Measurements from ENCODE around the gene VEGFA. TPM values are rescaled to one million over a fixed set of nuclear protein-coding genes. Genes with fewer than 3 reads are reported as not detected.
A peak's percentile ranks its signal among the peaks of the same experiment; 100 is the strongest.

The VEGFA gene
- total RNA-seq, 4 donors from 2014 or later: 36.2 to 91.3 (median 70.4) TPM

DNA sequence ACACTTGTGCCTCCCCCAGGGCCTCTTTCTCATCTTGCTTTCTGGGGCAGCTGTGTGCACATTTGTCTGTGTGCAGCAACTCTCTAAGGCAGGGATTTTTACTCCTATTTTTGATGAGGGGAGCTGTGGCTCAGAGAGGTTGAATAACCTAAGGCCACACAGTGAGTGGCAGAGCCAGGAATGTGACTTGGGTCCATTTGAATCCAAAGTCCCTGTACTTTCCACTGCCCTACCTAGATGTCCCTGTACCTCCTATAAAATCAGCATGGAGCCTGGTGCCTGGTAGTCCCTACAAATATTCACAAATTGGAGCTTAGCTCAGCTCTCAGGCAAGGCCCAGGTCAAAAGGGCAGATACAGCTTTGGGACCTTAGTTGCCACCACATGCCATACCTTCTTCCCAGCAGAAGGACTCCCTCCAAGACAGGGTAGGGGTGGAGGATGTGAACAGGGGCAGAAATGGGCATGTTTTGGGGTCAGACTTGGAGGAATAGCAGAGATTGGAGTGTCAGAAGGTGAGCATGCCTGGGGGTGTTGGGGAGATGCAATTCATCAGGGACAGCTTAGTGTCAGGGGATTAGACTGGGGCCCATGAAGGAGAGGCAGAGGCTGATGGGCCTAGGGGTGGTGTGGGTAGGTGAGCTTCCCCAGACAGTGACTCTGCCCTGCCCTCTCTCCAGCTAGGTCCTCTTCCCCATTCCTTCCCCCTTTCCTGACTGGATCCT lies 4.1 kb upstream of the VEGFA start:
- no peak overlapping the region for H3K4me3 ChIP-seq (ENCODE audit: low read depth, poor library complexity, severe bottlenecking)
- intact Hi-C loops (cut with DNase I; ENCODE audit: low total_unique reads): no loop called here

DNA sequence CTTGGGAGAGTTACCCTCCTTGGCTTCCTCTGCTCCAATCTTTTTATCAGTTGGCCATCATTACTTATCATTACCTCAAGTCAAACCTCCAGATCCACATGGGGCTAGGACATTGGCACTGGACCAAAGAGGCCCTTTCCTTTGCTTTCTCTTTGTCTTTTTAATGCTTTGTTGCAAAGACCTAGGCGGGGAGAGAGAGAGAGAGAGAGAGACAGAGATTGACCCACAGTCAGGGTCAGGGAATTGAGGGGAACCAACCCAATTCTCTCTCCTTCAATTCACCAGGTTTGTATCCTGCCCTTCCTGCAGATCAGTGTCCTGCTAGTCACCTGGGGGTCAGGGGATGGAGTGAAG lies 3.5 kb upstream of the VEGFA start:
- H3K4me3 ChIP-seq (ENCODE audit: low read depth, poor library complexity, severe bottlenecking): no peak overlapping the region
- intact Hi-C loops (cut with DNase I; ENCODE audit: low total_unique reads): no loop called here
- 57 to 73% methylated on average over 1 of the region's 1 CpG for WGBS, 2 donors
- DNase-seq (ENCODE audit: low spot score in 2 of 2): peak in 1 of 2 donors; percentile 54
- no peak for TF ChIP-seq POLR2A (IDR thresholded peaks at IDR 0.05)
- TF ChIP-seq, protein P1, sequence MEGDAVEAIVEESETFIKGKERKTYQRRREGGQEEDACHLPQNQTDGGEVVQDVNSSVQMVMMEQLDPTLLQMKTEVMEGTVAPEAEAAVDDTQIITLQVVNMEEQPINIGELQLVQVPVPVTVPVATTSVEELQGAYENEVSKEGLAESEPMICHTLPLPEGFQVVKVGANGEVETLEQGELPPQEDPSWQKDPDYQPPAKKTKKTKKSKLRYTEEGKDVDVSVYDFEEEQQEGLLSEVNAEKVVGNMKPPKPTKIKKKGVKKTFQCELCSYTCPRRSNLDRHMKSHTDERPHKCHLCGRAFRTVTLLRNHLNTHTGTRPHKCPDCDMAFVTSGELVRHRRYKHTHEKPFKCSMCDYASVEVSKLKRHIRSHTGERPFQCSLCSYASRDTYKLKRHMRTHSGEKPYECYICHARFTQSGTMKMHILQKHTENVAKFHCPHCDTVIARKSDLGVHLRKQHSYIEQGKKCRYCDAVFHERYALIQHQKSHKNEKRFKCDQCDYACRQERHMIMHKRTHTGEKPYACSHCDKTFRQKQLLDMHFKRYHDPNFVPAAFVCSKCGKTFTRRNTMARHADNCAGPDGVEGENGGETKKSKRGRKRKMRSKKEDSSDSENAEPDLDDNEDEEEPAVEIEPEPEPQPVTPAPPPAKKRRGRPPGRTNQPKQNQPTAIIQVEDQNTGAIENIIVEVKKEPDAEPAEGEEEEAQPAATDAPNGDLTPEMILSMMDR (IDR thresholded peaks at IDR 0.05): no peak

More for the DNA sequence above, 4.1 kb upstream of the VEGFA start:
- DNase-seq (ENCODE audit: low spot score in 2 of 2): peak in 1 of 2 donors; percentile 42
- TF ChIP-seq POLR2A (IDR thresholded peaks at IDR 0.05): no peak
- TF ChIP-seq, protein P1 (IDR thresholded peaks at IDR 0.05): no peak

DNA sequence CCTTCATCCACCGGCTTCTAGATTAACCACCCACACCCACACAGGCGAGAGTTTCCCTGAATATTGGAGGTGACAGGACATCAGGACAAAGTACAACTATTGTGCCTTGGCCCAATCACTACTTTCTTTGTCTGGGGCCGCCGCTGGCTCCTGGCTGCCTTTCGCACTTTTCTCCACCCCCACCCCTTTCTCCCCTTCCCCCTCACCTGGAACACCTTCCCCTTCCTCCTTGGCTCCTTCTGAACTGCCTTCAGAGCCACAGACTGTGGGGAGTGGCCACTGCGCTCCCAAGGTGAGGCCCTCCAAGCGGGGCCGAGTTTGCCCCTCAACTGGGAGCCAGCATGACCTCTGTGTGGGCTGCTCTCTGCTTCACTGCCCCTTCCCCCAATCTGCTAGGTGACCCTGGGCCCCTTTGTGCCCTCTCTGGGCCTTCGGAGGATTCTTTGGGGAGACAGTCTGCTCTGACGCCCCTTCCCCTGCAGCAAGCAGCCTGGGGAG lies 3.0 kb upstream of the VEGFA start:
- TF ChIP-seq, protein P1 (IDR thresholded peaks at IDR 0.05): no peak
- TF ChIP-seq POLR2A (IDR thresholded peaks at IDR 0.05): no peak
- no peak overlapping the region for H3K4me3 ChIP-seq (ENCODE audit: low read depth, poor library complexity, severe bottlenecking)
- 89 to 91% methylated on average over 10 of the region's 10 CpGs for WGBS, 2 donors
- DNase-seq (ENCODE audit: low spot score in 2 of 2): no peak
- intact Hi-C loops (cut with DNase I; ENCODE audit: low total_unique reads): no loop called here

DNA sequence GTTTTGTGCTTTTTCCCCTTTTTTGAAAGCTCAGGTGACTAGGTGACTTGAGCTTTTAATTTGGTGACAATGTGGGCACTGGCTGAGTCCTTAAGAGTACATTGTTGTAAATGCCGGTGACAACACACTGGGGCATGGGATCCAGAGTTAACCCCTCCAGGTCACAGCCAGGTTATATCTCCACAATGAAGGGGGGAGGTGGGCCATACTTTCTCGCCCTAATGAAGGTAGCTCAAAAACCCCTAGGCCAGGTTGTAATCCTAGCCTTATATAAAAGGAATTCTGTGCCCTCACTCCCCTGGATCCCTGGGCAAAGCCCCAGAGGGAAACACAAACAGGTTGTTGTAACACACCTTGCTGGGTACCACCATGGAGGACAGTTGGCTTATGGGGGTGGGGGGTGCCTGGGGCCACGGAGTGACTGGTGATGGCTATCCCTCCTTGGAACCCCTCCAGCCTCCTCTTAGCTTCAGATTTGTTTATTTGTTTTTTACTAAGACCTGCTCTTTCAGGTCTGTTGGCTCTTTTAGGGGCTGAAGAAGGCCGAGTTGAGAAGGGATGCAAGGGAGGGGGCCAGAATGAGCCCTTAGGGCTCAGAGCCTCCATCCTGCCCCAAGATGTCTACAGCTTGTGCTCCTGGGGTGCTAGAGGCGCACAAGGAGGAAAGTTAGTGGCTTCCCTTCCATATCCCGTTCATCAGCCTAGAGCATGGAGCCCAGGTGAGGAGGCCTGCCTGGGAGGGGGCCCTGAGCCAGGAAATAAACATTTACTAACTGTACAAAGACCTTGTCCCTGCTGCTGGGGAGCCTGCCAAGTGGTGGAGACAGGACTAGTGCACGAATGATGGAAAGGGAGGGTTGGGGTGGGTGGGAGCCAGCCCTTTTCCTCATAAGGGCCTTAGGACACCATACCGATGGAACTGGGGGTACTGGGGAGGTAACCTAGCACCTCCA lies 2.2 kb upstream of the VEGFA start:
- no peak for DNase-seq (ENCODE audit: low spot score in 2 of 2)
- H3K4me3 ChIP-seq (ENCODE audit: low read depth, poor library complexity, severe bottlenecking): no peak overlapping the region
- 80 to 83% methylated on average over 8 of the region's 8 CpGs for WGBS, 2 donors
- TF ChIP-seq, protein P1 (IDR thresholded peaks at IDR 0.05): no peak
- TF ChIP-seq POLR2A (IDR thresholded peaks at IDR 0.05): no peak
- intact Hi-C loops (cut with DNase I; ENCODE audit: low total_unique reads): loop anchor here (2.0 kb wide), 1 partner anchor 309 kb away; no protein-coding TSS in a partner anchor

DNA sequence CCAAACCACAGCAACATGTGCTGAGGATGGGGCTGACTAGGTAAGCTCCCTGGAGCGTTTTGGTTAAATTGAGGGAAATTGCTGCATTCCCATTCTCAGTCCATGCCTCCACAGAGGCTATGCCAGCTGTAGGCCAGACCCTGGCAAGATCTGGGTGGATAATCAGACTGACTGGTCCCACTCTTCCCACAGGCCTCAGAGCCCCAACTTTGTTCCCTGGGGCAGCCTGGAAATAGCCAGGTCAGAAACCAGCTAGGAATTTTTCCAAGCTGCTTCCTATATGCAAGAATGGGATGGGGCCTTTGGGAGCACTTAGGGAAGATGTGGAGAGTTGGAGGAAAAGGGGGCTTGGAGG lies 1.5 kb upstream of the VEGFA start:
- no peak for DNase-seq (ENCODE audit: low spot score in 2 of 2)
- intact Hi-C loops (cut with DNase I; ENCODE audit: low total_unique reads): loop anchor here (2.0 kb wide), 1 partner anchor 308 kb away; no protein-coding TSS in a partner anchor
- TF ChIP-seq, protein P1 (IDR thresholded peaks at IDR 0.05): no peak
- no peak for TF ChIP-seq POLR2A (IDR thresholded peaks at IDR 0.05)
- WGBS, 2 donors: 60 to 79% methylated on average over 1 of the region's 1 CpG
- H3K4me3 ChIP-seq (ENCODE audit: low read depth, poor library complexity, severe bottlenecking): no peak overlapping the region

Data from lower leg skin (tissue), 4 donors.